ENCODE measurements around the gene VTI1A. TPM values are rescaled to one million over a fixed set of nuclear protein-coding genes. Genes with fewer than 3 reads are reported as not detected.

The VTI1A gene
- polyA plus RNA-seq, 1 of the 3 experiments (the other 2 are of a cell fraction) = 8.3 TPM

DNA sequence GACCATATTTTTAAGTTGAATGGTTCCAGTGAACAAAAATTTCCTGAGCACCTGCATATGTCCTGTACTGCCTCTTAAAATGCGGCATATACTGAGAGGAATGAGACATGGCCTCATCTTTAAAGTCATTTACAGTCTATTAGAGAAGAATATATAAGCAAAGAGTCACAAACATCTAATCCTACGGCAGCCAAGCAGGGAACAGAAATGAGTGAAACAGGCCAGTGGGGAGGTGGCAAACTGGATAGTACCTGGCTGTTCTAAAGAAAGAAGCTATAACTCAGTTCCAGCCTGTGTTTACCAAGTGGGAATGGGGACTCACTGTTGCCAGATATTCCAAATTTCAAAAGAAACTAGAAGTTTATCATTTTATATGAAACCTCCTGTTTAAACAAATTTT, 211.4 kb downstream of the VTI1A start (continued):
- no peak for TF ChIP-seq YY1 (IDR thresholded peaks at IDR 0.05; ENCODE audit: low read depth)
- TF ChIP-seq, protein P1, sequence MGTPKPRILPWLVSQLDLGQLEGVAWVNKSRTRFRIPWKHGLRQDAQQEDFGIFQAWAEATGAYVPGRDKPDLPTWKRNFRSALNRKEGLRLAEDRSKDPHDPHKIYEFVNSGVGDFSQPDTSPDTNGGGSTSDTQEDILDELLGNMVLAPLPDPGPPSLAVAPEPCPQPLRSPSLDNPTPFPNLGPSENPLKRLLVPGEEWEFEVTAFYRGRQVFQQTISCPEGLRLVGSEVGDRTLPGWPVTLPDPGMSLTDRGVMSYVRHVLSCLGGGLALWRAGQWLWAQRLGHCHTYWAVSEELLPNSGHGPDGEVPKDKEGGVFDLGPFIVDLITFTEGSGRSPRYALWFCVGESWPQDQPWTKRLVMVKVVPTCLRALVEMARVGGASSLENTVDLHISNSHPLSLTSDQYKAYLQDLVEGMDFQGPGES (IDR thresholded peaks at IDR 0.05; ENCODE audit: low read depth, low read length) = no peak

- H2AFZ ChIP-seq (ENCODE audit: low read depth) = no peak overlapping the region
- no peaks in the 10 kb centered on the region for H3K9me3 ChIP-seq
- WGBS (ENCODE audit: low lambda C conversion rate) = 69% methylated on average over 6 of the region's 6 CpGs
- ChIA-PET POLR2A (no interaction called here), CTCF (no interaction called here)
- no peak overlapping the region for H3K27ac ChIP-seq (ENCODE audit: low read depth in 2 of 2, low read length in 1 of 2)
- H3K9me2 ChIP-seq = no peaks in the 10 kb centered on the region
- H3K27me3 ChIP-seq (ENCODE audit: insufficient read depth) = no peaks in the 10 kb centered on the region
- H4K20me1 ChIP-seq (ENCODE audit: insufficient read depth) = no peaks in the 10 kb centered on the region
- DNase-seq = no peak
- H3K9ac ChIP-seq = no peak overlapping the region
- no peaks in the 10 kb centered on the region for H3K4me1 ChIP-seq (ENCODE audit: control insufficient read depth in 1 of 2, insufficient read depth in 2 of 2, low read depth in 1 of 2, low read length in 1 of 2)
- H3K4me3 ChIP-seq (ENCODE audit: low read depth in 2 of 2, low read length in 1 of 2) = no peak overlapping the region
- TF ChIP-seq, protein P2, sequence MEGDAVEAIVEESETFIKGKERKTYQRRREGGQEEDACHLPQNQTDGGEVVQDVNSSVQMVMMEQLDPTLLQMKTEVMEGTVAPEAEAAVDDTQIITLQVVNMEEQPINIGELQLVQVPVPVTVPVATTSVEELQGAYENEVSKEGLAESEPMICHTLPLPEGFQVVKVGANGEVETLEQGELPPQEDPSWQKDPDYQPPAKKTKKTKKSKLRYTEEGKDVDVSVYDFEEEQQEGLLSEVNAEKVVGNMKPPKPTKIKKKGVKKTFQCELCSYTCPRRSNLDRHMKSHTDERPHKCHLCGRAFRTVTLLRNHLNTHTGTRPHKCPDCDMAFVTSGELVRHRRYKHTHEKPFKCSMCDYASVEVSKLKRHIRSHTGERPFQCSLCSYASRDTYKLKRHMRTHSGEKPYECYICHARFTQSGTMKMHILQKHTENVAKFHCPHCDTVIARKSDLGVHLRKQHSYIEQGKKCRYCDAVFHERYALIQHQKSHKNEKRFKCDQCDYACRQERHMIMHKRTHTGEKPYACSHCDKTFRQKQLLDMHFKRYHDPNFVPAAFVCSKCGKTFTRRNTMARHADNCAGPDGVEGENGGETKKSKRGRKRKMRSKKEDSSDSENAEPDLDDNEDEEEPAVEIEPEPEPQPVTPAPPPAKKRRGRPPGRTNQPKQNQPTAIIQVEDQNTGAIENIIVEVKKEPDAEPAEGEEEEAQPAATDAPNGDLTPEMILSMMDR (IDR thresholded peaks at IDR 0.05) = no peak
- no peak for TF ChIP-seq YY1 (IDR thresholded peaks at IDR 0.05; ENCODE audit: low read depth)
- TF ChIP-seq EZH2phosphoT487 (IDR thresholded peaks at IDR 0.05; ENCODE audit: borderline replicate concordance, low read depth) = no peak
- TF ChIP-seq ZBTB33 (IDR thresholded peaks at IDR 0.05; ENCODE audit: borderline replicate concordance, low read depth) = no peak
- no peak for TF ChIP-seq JUND (IDR thresholded peaks at IDR 0.05)
- TF ChIP-seq, protein P3, sequence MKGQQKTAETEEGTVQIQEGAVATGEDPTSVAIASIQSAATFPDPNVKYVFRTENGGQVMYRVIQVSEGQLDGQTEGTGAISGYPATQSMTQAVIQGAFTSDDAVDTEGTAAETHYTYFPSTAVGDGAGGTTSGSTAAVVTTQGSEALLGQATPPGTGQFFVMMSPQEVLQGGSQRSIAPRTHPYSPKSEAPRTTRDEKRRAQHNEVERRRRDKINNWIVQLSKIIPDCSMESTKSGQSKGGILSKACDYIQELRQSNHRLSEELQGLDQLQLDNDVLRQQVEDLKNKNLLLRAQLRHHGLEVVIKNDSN (IDR thresholded peaks at IDR 0.05; ENCODE audit: borderline replicate concordance, low read depth) = no peak
- TF ChIP-seq SMC3 (IDR thresholded peaks at IDR 0.05; ENCODE audit: low read depth, low read length) = no peak
- no peak for TF ChIP-seq GATA2 (CRISPR knock-in tag; IDR thresholded peaks at IDR 0.05)
- TF ChIP-seq, protein P1 (IDR thresholded peaks at IDR 0.05; ENCODE audit: low read depth, low read length) = no peak
- no peak for TF ChIP-seq CHD2 (IDR thresholded peaks at IDR 0.05; ENCODE audit: low read length, partially characterized antibody)
- no peak for TF ChIP-seq FOXJ3 (CRISPR knock-in tag; IDR thresholded peaks at IDR 0.05)
- TF ChIP-seq GABPA (IDR thresholded peaks at IDR 0.05; ENCODE audit: low read depth) = no peak
- no peak for TF ChIP-seq RFX5 (IDR thresholded peaks at IDR 0.05; ENCODE audit: low read length)
- no peak for TF ChIP-seq TCF12 (IDR thresholded peaks at IDR 0.05)
- no peak for TF ChIP-seq PBX3 (IDR thresholded peaks at IDR 0.05)
- TF ChIP-seq SIN3A (IDR thresholded peaks at IDR 0.05; ENCODE audit: borderline replicate concordance, low read depth, low read length) = no peak
- TF ChIP-seq, protein P4, sequence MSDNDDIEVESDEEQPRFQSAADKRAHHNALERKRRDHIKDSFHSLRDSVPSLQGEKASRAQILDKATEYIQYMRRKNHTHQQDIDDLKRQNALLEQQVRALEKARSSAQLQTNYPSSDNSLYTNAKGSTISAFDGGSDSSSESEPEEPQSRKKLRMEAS (IDR thresholded peaks at IDR 0.05; ENCODE audit: low read depth) = no peak
- TF ChIP-seq MXI1 (IDR thresholded peaks at IDR 0.05; ENCODE audit: low read depth, low read length) = no peak
- TF ChIP-seq TEAD4 (IDR thresholded peaks at IDR 0.05; ENCODE audit: borderline replicate concordance, insufficient read depth) = no peak
- TF ChIP-seq RXRA (IDR thresholded peaks at IDR 0.05; ENCODE audit: borderline replicate concordance, low read depth) = no peak
- H3K36me3 ChIP-seq (replicated peaks in 1 of 2; ENCODE audit: control insufficient read depth in 1 of 2, insufficient read depth in 2 of 2, low read length in 1 of 2) = no peaks in the 10 kb centered on the region
- H3K79me2 ChIP-seq (ENCODE audit: insufficient read depth) = no peaks in the 10 kb centered on the region
- H3K4me2 ChIP-seq = no peak overlapping the region
- H3F3A ChIP-seq (replicated peaks; ENCODE audit: insufficient read depth) = peaks cover 9% of the 10 kb centered on the region
Observed at GRCh38 chr10:112658900-112659638, 212.1 kb downstream of the VTI1A start.
